Activated naive CD8-positive, alpha-beta T cell (primary cell): Measurements from ENCODE around the gene HTD2.

Source experiments
- H3K27ac Mint-ChIP-seq: one replicate; pipeline ENCODE4 v1.8.0; 2021; ENCODE audit warnings: mixed read lengths
- H3K27me3 Mint-ChIP-seq: one replicate; pipeline ENCODE4 v1.8.0; 2021; ENCODE audit warnings: mixed read lengths
- H3K36me3 Mint-ChIP-seq: one replicate; pipeline ENCODE4 v1.8.0; 2021; ENCODE audit warnings: mixed read lengths
- H3K4me1 Mint-ChIP-seq: one replicate; pipeline ENCODE4 v1.8.0; 2021; ENCODE audit warnings: low read depth, mixed read lengths
- H3K4me3 Mint-ChIP-seq: one replicate; pipeline ENCODE4 v1.8.0; 2021; ENCODE audit warnings: mild to moderate bottlenecking, mixed read lengths
- H3K9me3 Mint-ChIP-seq: one replicate; pipeline ENCODE4 v1.8.0; 2021; ENCODE audit warnings: low read depth, mixed read lengths

Gene HTD2

DNA sequence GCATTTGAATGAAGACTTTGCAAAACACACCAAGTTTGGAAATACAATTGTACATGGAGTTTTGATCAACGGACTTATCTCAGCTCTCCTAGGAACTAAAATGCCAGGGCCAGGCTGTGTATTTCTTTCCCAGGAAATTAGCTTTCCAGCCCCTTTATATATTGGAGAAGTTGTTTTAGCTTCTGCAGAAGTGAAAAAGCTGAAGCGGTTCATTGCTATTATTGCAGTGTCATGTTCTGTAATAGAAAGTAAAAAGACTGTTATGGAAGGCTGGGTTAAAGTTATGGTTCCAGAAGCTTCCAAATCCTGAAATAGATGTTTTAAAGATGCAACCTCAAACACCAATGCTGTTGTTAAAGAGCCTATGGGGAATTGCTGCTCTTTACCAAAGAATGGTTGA, 11.5 kb downstream of the HTD2 start:
- no peak overlapping the region for H3K27ac Mint-ChIP-seq
- H3K36me3 Mint-ChIP-seq: peaks cover 3% of the 10 kb centered on the region
- H3K27me3 Mint-ChIP-seq: no peaks in the 10 kb centered on the region
- H3K4me3 Mint-ChIP-seq: no peak overlapping the region
- H3K4me1 Mint-ChIP-seq: peaks cover 2% of the 10 kb centered on the region
- no peaks in the 10 kb centered on the region for H3K9me3 Mint-ChIP-seq

DNA sequence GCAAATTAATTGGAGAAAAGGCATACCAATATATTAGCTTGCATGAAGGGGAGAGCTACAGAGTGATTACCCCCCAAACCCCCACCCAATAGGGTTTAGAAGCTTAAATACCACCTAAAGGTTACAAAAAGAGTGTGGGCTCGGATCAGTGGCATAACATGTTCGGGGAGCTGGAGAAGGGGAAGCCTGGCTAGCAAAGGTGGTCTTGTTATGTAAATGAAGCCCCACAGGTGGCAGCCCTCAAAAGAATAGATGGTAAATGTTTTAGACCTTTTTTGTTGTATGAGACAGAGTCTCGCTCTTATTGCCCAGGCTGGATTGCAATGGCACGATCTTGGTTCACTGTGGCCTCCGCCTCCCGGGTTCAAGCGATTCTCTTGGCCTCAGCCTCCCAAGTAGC, 15.5 kb downstream of the HTD2 start:
- Mint-ChIP-seq H3K4me3 (no peak overlapping the region), H3K4me1 (peaks cover 30% of the 10 kb centered on the region), H3K36me3 (no peaks in the 10 kb centered on the region), H3K27ac (no peak overlapping the region), H3K27me3 (no peaks in the 10 kb centered on the region), H3K9me3 (no peaks in the 10 kb centered on the region)

DNA sequence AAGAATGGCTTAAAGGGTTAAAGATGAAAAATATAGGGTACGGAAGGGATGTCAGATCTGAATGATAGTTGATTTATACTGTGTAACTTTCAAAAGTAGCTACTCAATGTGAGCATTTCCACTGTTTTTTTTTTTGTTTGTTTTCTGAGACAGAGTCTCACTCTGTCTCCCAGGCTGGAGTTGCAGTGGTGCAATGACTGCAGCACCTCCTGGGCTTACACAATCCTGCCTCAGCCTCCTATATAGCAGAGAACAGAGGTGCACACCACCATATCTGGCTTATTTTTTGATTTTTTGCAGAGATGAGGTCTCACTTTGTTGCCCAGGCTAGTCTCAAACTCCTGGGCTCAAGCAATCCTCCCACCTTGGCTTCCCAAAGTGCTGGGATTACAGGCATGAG, 16.5 kb downstream of the HTD2 start:
- Mint-ChIP-seq H3K36me3 (no peaks in the 10 kb centered on the region), H3K27ac (peak overlapping the region; percentile 94), H3K27me3 (no peaks in the 10 kb centered on the region), H3K9me3 (no peaks in the 10 kb centered on the region), H3K4me1 (peaks cover 30% of the 10 kb centered on the region), H3K4me3 (no peak overlapping the region)

GRCh38 chr3:58323529-58324390, 17.4 kb downstream of the HTD2 start:
- H3K36me3 Mint-ChIP-seq: no peaks in the 10 kb centered on the region
- H3K4me3 Mint-ChIP-seq: peak overlapping the region; percentile 55
- H3K4me1 Mint-ChIP-seq: peaks cover 30% of the 10 kb centered on the region
- no peaks in the 10 kb centered on the region for H3K27me3 Mint-ChIP-seq
- H3K9me3 Mint-ChIP-seq: no peaks in the 10 kb centered on the region
- peak overlapping the region; percentile 94 for H3K27ac Mint-ChIP-seq

DNA sequence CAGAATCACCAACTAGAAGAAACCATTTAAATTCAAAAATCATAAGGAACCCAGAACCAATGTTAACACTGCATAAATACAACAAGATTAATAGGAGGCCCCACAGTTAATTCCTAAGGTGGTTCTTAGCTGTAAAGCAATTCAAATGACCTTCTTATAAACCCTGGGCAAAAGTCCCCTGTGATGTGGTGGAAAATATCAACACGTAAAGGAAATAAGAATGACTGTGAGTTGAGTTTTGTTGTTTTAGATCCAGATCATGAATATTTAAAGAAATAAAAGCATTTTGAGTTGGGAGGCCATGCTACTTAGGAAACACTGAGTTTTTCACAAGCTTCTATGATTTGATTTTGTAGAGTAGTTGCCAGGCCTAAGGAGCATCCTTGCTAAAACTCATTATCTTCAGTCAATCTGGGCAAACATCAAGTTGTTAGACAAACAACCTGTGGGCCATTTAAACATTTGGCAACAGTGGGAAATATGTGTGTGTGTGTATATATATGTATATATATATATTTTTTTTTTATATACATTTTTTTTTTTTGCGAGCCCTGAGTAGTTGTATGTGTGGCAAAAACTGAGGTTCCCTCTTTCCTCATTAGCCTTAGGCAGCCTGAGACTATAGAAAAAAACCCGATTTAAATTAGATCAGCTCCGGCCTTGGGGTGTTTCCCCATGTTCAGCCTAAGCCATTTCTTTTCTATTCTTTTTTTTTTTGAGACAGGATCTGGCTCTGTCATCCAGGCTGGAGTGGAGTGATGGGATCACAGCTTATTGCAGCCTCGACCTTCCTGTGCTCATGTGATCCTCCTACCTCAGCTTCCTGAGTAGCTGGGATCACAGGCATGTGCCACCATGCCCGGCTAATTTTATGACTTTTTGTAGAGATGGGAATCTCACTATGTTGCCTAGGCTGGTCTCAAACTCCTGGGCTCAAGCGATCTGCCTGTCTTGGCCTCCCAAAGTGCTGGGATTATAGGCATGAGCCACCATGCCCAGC, 18.4 kb downstream of the HTD2 start:
- Mint-ChIP-seq H3K27ac (peak overlapping the region; percentile 94), H3K9me3 (no peaks in the 10 kb centered on the region), H3K4me3 (peak overlapping the region; percentile 55), H3K4me1 (peaks cover 30% of the 10 kb centered on the region), H3K27me3 (no peaks in the 10 kb centered on the region), H3K36me3 (no peaks in the 10 kb centered on the region)

DNA sequence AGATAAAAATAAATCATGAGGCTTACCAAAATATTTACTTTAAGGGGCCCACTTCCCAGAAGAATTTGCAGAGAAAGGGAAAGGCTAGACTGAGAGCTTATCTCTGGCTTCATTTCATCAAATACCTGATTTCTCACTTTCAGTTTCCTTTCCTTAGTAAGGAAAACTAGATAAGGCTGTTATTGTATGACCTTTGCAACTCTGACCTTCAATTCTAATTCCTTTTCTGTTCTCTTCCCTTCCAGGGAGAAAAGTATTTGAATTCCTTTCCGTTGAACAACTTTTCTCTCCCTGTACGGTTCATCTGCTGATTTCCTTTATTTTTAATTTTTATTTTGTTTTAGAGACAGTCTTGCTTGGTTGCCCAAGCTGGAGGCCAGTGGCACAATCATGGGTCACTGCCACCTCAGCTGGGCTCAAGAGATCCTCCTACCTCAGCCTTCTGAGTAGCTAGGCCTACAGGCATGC, 19.2 kb downstream of the HTD2 start:
- Mint-ChIP-seq H3K4me3 (peak overlapping the region; percentile 13), H3K27ac (peak overlapping the region; percentile 84), H3K27me3 (no peaks in the 10 kb centered on the region), H3K36me3 (no peaks in the 10 kb centered on the region), H3K4me1 (peaks cover 30% of the 10 kb centered on the region), H3K9me3 (no peaks in the 10 kb centered on the region)

DNA sequence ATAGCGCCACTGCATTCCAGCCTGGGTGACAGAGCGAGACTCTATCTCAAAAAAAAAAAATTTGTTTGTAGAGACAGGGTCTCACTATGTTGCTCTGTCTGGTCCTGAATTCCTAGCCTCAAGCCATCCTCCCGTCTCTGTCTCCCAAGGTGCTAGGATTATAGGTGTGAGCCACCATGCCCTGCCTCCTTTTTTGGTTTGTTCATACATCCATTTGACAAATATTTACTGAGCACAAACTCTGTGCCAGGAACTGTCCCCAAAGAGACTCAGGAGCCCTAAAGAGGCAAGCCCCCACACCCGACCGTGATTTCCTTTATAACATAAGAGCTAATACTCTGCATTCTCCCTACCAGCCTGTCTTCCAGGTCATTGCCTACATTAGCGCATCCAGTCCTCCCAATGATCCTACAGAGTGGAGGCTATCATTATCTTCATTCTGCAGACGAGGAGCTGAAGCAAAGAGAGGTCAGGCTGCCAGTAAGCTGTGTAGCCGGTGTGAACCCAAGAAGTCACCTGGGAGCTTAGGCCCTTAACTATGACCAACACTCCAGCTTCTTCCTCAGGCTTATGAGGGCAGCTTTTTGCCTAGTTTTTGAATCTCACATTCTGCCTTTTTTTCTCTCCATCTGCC, 20.1 kb downstream of the HTD2 start:
- Mint-ChIP-seq H3K4me3 (no peak overlapping the region), H3K4me1 (peaks cover 30% of the 10 kb centered on the region), H3K9me3 (no peaks in the 10 kb centered on the region), H3K27me3 (no peaks in the 10 kb centered on the region), H3K27ac (peak overlapping the region; percentile 28), H3K36me3 (no peaks in the 10 kb centered on the region)

DNA sequence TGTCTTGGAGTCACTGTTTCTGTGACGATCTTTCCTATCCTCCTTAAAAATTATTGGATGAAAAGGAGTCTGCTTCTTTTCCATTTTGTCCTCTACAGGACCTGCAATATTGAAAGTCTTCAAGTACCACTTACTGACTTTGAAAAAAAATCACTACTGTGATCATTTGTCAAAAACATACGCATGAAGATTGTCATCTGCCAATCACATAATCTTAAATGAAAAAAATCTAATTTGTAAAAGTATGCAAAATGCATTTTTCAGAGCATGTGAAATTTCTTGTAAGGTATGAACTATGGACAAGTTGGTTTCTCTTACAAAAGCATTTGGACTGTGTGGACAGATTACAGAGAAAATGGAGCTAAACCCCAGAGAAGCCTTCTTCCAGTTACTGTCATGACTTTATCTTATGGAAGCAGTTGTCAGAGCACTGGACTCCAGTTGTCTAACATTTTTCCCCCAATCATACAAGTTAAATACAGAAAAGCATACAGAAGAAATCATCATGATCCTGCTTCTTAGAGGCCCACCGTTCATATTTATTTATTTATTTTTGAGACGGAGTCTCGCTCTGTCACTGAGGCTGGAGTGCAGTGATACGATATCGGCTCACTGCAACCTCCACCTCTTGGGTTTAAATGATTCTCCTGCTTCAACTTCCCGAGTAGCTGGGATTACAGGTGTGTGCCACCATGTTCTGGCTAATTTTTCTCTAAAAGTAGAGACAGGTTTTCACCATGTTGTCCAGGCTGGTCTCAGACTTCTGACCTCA, 23.0 kb downstream of the HTD2 start:
- H3K27ac Mint-ChIP-seq: no peak overlapping the region
- no peaks in the 10 kb centered on the region for H3K27me3 Mint-ChIP-seq
- H3K9me3 Mint-ChIP-seq: no peaks in the 10 kb centered on the region
- no peaks in the 10 kb centered on the region for H3K36me3 Mint-ChIP-seq
- peaks cover 32% of the 10 kb centered on the region for H3K4me1 Mint-ChIP-seq
- no peak overlapping the region for H3K4me3 Mint-ChIP-seq

DNA sequence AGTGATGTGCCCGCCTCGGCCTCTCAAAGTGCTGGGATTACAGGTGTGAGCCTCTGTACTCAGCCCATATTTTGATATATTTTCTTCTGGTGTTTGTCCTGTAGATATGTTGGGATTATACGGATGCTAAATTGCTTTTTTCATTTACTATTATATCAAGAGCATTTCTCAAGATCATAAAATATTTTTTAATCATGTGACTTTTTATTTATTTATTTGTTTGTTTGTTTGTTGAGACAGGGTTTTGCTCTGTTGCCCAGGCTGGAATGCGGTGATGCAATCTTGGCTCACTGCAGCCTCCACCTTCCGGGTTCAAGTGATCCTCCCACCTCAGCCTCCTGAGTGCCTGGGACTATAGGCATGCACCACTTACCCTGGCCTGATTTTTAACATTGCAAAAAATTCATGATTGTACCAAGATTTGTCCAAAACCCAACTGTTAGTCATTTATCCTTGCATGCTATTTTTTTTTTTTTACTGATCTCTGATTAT, 23.6 kb downstream of the HTD2 start:
- Mint-ChIP-seq H3K4me1 (peaks cover 33% of the 10 kb centered on the region), H3K27me3 (no peaks in the 10 kb centered on the region), H3K27ac (peak overlapping the region; percentile 24), H3K4me3 (no peak overlapping the region), H3K36me3 (no peaks in the 10 kb centered on the region), H3K9me3 (no peaks in the 10 kb centered on the region)

- Mint-ChIP-seq H3K9me3 (no peaks in the 10 kb centered on the region), H3K27ac (peak overlapping the region; percentile 87), H3K36me3 (peaks cover 7% of the 10 kb centered on the region), H3K4me1 (peaks cover 37% of the 10 kb centered on the region), H3K4me3 (peak overlapping the region; percentile 74), H3K27me3 (no peaks in the 10 kb centered on the region)
Observed at GRCh38 chr3:58331593-58332152, 25.4 kb downstream of the HTD2 start.

- H3K27me3 Mint-ChIP-seq: no peaks in the 10 kb centered on the region
- H3K4me3 Mint-ChIP-seq: peak within 1 kb of the TSS; percentile 99
- H3K4me1 Mint-ChIP-seq: peaks cover 42% of the 10 kb centered on the region
- H3K27ac Mint-ChIP-seq: peak within 1 kb of the TSS; percentile 95
- no peaks in the 10 kb centered on the region for H3K9me3 Mint-ChIP-seq
- H3K36me3 Mint-ChIP-seq: peaks cover 7% of the 10 kb centered on the region
Observed at GRCh38 chr3:58332575-58333188, 26.4 kb downstream of the HTD2 start, which contains the start of gene PXK. Gene PXK (plus strand): TSS chr3:58332892. CDS start chr3:58332989, 97 bp downstream.

DNA sequence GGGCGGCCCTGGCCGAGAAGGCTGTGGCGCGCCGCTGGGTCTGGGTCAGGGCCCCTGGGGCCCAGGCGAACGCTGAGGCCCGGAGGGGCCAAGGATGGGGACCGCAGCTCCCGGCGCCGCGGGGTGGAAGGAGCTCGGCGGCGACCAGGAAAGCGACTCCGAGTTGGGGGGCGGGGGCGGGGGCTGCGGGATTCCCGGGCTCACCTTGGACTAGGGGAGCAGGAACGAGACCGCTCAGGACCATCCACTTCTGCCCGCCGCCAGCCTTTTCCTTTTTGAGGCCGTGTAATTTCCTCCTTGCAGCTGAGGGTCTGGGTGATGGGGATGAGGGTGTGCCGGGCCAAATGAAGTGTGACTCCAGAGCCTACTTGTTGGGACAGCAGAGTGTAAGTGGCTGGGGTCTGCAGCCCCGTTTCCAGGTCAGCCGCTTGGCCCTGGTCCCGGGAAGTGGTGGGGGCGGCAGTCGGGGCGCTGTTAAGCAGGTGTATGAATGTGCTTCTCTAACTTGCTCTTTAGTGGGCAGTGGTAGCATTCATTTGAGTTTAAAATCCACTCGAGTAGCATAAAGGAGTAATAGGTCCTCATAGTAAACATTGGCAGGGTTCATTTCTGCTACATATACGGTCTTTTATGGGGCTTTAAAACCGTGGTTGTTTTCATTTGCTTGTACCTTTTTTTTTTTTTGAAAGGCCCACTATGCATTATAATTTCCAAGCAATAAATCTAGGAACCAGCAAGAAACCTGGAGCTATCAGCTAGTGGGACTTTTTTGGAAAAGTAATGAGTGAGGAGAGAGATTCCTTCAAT, 27.1 kb downstream of the HTD2 start:
- H3K36me3 Mint-ChIP-seq: peaks cover 7% of the 10 kb centered on the region
- peaks cover 42% of the 10 kb centered on the region for H3K4me1 Mint-ChIP-seq
- H3K27ac Mint-ChIP-seq: peak overlapping the region; percentile 95

DNA sequence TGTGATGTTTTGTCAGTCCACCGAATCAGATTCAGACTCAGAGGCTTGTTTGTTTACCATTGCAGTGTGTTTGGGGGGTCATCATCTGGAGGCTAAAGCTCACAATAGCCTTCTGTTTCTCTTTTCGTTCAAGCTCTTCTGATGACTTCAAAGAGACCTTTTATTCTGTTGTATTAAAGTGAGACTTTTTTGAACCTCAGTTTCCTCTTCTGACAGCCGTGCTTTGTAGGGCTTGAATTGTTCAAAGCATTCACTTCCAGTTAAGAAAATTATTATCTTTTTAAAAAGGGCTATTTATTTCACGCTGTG, 27.6 kb downstream of the HTD2 start:
- H3K4me3 Mint-ChIP-seq: peak overlapping the region; percentile 99
- H3K27ac Mint-ChIP-seq: peak overlapping the region; percentile 95
- peaks cover 7% of the 10 kb centered on the region for H3K36me3 Mint-ChIP-seq
- H3K27me3 Mint-ChIP-seq: no peaks in the 10 kb centered on the region
- no peaks in the 10 kb centered on the region for H3K9me3 Mint-ChIP-seq
- peaks cover 42% of the 10 kb centered on the region for H3K4me1 Mint-ChIP-seq

More for the DNA sequence above, 27.1 kb downstream of the HTD2 start:
- Mint-ChIP-seq H3K9me3 (no peaks in the 10 kb centered on the region), H3K27me3 (no peaks in the 10 kb centered on the region), H3K4me3 (peak overlapping the region; percentile 99)
